ENCODE data around the gene USF1. TPM values are rescaled to one million over a fixed set of nuclear protein-coding genes. Genes with fewer than 3 reads are reported as not detected.

USF1 gene
- polyA plus RNA-seq, 1 of the 3 experiments (the other 2 are of a cell fraction) = 43.1 TPM

GRCh38 chr1:161021165-161021969 is 24.4 kb downstream of the USF1 start:
- DNase-seq = peak; percentile 59
- 68% methylated on average over 23 of the region's 34 CpGs for WGBS (ENCODE audit: low lambda C conversion rate)

More at GRCh38 chr1:161021165-161021969, 24.4 kb downstream of the USF1 start:
- H3K4me2 ChIP-seq = peak overlapping the region; percentile 76
- no peaks in the 10 kb centered on the region for H3K36me3 ChIP-seq (replicated peaks in 1 of 2; ENCODE audit: control insufficient read depth in 1 of 2, insufficient read depth in 2 of 2, low read length in 1 of 2)
- no peaks in the 10 kb centered on the region for H4K20me1 ChIP-seq (ENCODE audit: insufficient read depth)
- no peaks in the 10 kb centered on the region for H3K79me2 ChIP-seq (ENCODE audit: insufficient read depth)
- H3K4me3 ChIP-seq (ENCODE audit: low read depth in 2 of 2, low read length in 1 of 2) = peak overlapping the region; percentile 44 to 61
- H3K4me1 ChIP-seq (ENCODE audit: control insufficient read depth in 1 of 2, insufficient read depth in 2 of 2, low read depth in 1 of 2, low read length in 1 of 2) = peaks cover 0 to 2% of the 10 kb centered on the region in 2 experiments; a peak in 1 of 4 replicates
- peaks cover 5% of the 10 kb centered on the region for H3F3A ChIP-seq (replicated peaks; ENCODE audit: insufficient read depth)
- TF ChIP-seq ZBTB33 (IDR thresholded peaks at IDR 0.05; ENCODE audit: borderline replicate concordance, low read depth) = no peak
- TF ChIP-seq TEAD4 (IDR thresholded peaks at IDR 0.05; ENCODE audit: borderline replicate concordance, insufficient read depth) = no peak
- peak; percentile 37; the same call in 1 of the 2 replicates for TF ChIP-seq PBX3 (IDR thresholded peaks at IDR 0.05)
- TF ChIP-seq USF1 (IDR thresholded peaks at IDR 0.05; ENCODE audit: borderline replicate concordance, low read depth) = no peak
- no peak for TF ChIP-seq MAX (IDR thresholded peaks at IDR 0.05; ENCODE audit: low read depth)
- no peak for TF ChIP-seq EZH2phosphoT487 (IDR thresholded peaks at IDR 0.05; ENCODE audit: borderline replicate concordance, low read depth)
- no peak overlapping the region for H3K9ac ChIP-seq
- ChIA-PET POLR2A (no interaction called here), CTCF (no interaction called here)
- H3K9me3 ChIP-seq = no peaks in the 10 kb centered on the region
- no peaks in the 10 kb centered on the region for H3K9me2 ChIP-seq
- H2AFZ ChIP-seq (ENCODE audit: low read depth) = peak overlapping the region; percentile 74
- H3K27me3 ChIP-seq (ENCODE audit: insufficient read depth) = no peaks in the 10 kb centered on the region
- no peak overlapping the region for H3K27ac ChIP-seq (ENCODE audit: low read depth in 2 of 2, low read length in 1 of 2)
